Lower leg skin (tissue), 4 donors: ENCODE measurements around the gene DLGAP3. TPM values are rescaled to one million over a fixed set of nuclear protein-coding genes. Genes with fewer than 3 reads are reported as not detected.

ENCODE experiments used
- DNase-seq, 2 donors: peaks; one replicate each; pipeline ENCODE4 v3.0.0-alpha.2; 2019; ENCODE audit warnings: low spot score in 2 of 2
- H3K4me3 ChIP-seq: fragments of 200-600 bp; sonication (generic); 2 replicates; pipeline ENCODE4 v1.5.1; 2017; ENCODE audit warnings: mild to moderate bottlenecking, low read depth; ENCODE audit not compliant: poor library complexity, severe bottlenecking
- CTCF ChIP-seq, 3 donors: fragments of 450-650 bp; IDR thresholded peaks; one replicate each; pipeline ENCODE4 v1.5.1; 2016; ENCODE audit warnings: antibody characterized with exemption in 3 of 3, mild to moderate bottlenecking in 3 of 3, moderate library complexity in 2 of 3
- POLR2A ChIP-seq, 2 donors: fragments of 450-650 bp; IDR thresholded peaks; one replicate each; pipeline ENCODE4 v1.6.1; 2016 to 2017; ENCODE audit warnings: antibody characterized with exemption in 2 of 2, mild to moderate bottlenecking in 1 of 2, moderate library complexity in 1 of 2
- WGBS, 2 donors: methylation state at CpG; one replicate each; pipeline ENCODE4 v1.1.5; 2018; 5-methylcytosine and 5-hydroxymethylcytosine counted together
- intact Hi-C: fragments of 100-400 bp; cut with DNase I; formaldehyde crosslinking; loops from one replicate; pipeline ENCODE4 v1.15.0; 2023; ENCODE audit warnings: low total_unique reads
- total RNA-seq, 4 donors: library from RNA; depleted of rRNA; stranded (reverse); fragments of >200 nt; gene quantifications; one replicate each; pipeline ENCODE4 v1.1.0, GENCODE V29; 2016

The DLGAP3 gene
- total RNA-seq, 4 donors from 2014 or later, result 0.07 to 0.19 TPM; not detected in 2

- TF ChIP-seq CTCF (IDR thresholded peaks at IDR 0.05) (no peak), POLR2A (IDR thresholded peaks at IDR 0.05) (no peak)
- intact Hi-C loops, result no loop called here
- no peak overlapping the region for H3K4me3 ChIP-seq
- DNase-seq, result no peak
- 50 to 63% methylated on average over 6 of the region's 6 CpGs for WGBS, 2 donors
Measured at GRCh38 chr1:34926156-34926555, 3.3 kb downstream of the DLGAP3 start.

- 79 to 83% methylated on average over 2 of the region's 2 CpGs for WGBS, 2 donors
- intact Hi-C loops, result no loop called here
- TF ChIP-seq CTCF (IDR thresholded peaks at IDR 0.05) (no peak), POLR2A (IDR thresholded peaks at IDR 0.05) (no peak)
- DNase-seq, result no peak
- no peak overlapping the region for H3K4me3 ChIP-seq
Measured at GRCh38 chr1:34925730-34926129, 3.7 kb downstream of the DLGAP3 start.

GRCh38 chr1:34924759-34925555 lies 4.5 kb downstream of the DLGAP3 start:
- 5 to 8% methylated on average over 15 to 16 of the region's 16 CpGs for WGBS, 2 donors
- H3K4me3 ChIP-seq, result no peak overlapping the region
- peak in 1 of 2 donors; percentile 31 for DNase-seq
- intact Hi-C loops, result no loop called here
- TF ChIP-seq CTCF (IDR thresholded peaks at IDR 0.05) (no peak), POLR2A (IDR thresholded peaks at IDR 0.05) (no peak)

- DNase-seq, result no peak
- intact Hi-C loops, result no loop called here
- H3K4me3 ChIP-seq, result no peak overlapping the region
- TF ChIP-seq CTCF (IDR thresholded peaks at IDR 0.05), result no peak
Measured at GRCh38 chr1:34923490-34923889, 6.0 kb downstream of the DLGAP3 start.

- TF ChIP-seq POLR2A (IDR thresholded peaks at IDR 0.05) (no peak), CTCF (IDR thresholded peaks at IDR 0.05) (no peak)
- no peak for DNase-seq
- intact Hi-C loops, result no loop called here
- 15 to 26% methylated on average over 6 to 14 of the region's 14 CpGs for WGBS, 2 donors
- H3K4me3 ChIP-seq, result no peak overlapping the region
Measured at GRCh38 chr1:34918977-34919561, 10.4 kb downstream of the DLGAP3 start.
